Cardiac fibroblast (primary cell): Measurements from ENCODE around the gene LAPTM5.

Experiments
- DNase-seq, 2 donors: peaks; one replicate each; pipeline versions ENCODE4 v3.0.0 to v3.0.0-alpha.2; 2010; ENCODE audit warnings: low read depth in 2 of 2
- H3K4me3 ChIP-seq, 2 donors: replicated peaks in 1 of 2; 1 replicate in 1 of 2; 2 replicates in 1 of 2; pipeline ENCODE4 v1.5.1; 2011; ENCODE audit warnings: low read depth in 2 of 2, low read length in 2 of 2, mild to moderate bottlenecking in 2 of 2, moderate library complexity in 1 of 2
- CTCF ChIP-seq: IDR thresholded peaks from one replicate; pipeline ENCODE4 v1.5.1; 2011; ENCODE audit warnings: low read depth, mild to moderate bottlenecking, low read length, inconsistent platforms

The LAPTM5 gene

GRCh38 chr1:30724175-30724574 lies 33.4 kb downstream of the LAPTM5 start:
- no peak for DNase-seq
- TF ChIP-seq CTCF, result peak; percentile 18
- H3K4me3 ChIP-seq, result no peak overlapping the region

GRCh38 chr1:30723331-30723755 lies 34.2 kb downstream of the LAPTM5 start, which contains the start of gene MATN1:
TSS of gene MATN1 (minus strand) at chr1:30723585. CDS start at chr1:30723551, 34 bp downstream.
- no peak within 1 kb of the TSS for H3K4me3 ChIP-seq
- DNase-seq, result no peak
- TF ChIP-seq CTCF, result no peak

- DNase-seq, result no peak
- H3K4me3 ChIP-seq, result no peak overlapping the region
- TF ChIP-seq CTCF, result no peak
Measured at GRCh38 chr1:30721812-30722537, 35.6 kb downstream of the LAPTM5 start.

GRCh38 chr1:30721341-30721793 lies 36.2 kb downstream of the LAPTM5 start:
- no peak for DNase-seq
- TF ChIP-seq CTCF, result no peak
- no peak overlapping the region for H3K4me3 ChIP-seq

GRCh38 chr1:30720271-30721223 lies 37.0 kb downstream of the LAPTM5 start:
- TF ChIP-seq CTCF, result no peak
- H3K4me3 ChIP-seq, result no peak overlapping the region

GRCh38 chr1:30719406-30720270 lies 37.9 kb downstream of the LAPTM5 start:
- peak; percentile 63 to 73 for DNase-seq

More at GRCh38 chr1:30720271-30721223, 37.0 kb downstream of the LAPTM5 start:
- DNase-seq, result no peak

More at GRCh38 chr1:30719406-30720270, 37.9 kb downstream of the LAPTM5 start:
- TF ChIP-seq CTCF, result no peak
- peak overlapping the region in 1 of 2 donors; percentile 62 for H3K4me3 ChIP-seq
